DND-41 (cell line): ENCODE results near the gene PPP1R16B.
A peak's percentile ranks its signal among the peaks of the same experiment; 100 is the strongest.

Experiments used
- ATAC-seq: fragments of 200-7000 bp; cut with Tn5 transposase; 3 replicates; pipeline ENCODE4 v1.9.1; 2021; ENCODE audit warnings: low read depth; ENCODE audit not compliant: insufficient read depth
- DNase-seq: peaks from one replicate; pipeline ENCODE4 v3.0.0-alpha.2; 2020
- H2AFZ ChIP-seq: 2 replicates; pipeline ENCODE4 v1.6.0; 2012; ENCODE audit warnings: low read depth, low read length
- H3K27ac ChIP-seq: 2 replicates; pipeline ENCODE4 v1.5.1; 2012; ENCODE audit warnings: low read length, inconsistent platforms
- H3K27me3 ChIP-seq: fragments of 200-600 bp; sonication (generic); 2 replicates; pipeline ENCODE4 v1.6.0; 2012; ENCODE audit warnings: low read length, mild to moderate bottlenecking, inconsistent platforms; ENCODE audit not compliant: insufficient read depth, poor library complexity
- H3K36me3 ChIP-seq: 2 replicates; pipeline ENCODE4 v1.5.1; 2012; ENCODE audit warnings: low read length, inconsistent platforms; ENCODE audit not compliant: insufficient read depth
- H3K4me1 ChIP-seq: 2 replicates; pipeline ENCODE4 v1.5.1; 2012; ENCODE audit warnings: mild to moderate bottlenecking, low read length; ENCODE audit not compliant: insufficient read depth
- H3K4me2 ChIP-seq: 2 replicates; pipeline ENCODE4 v1.6.0; 2012; ENCODE audit warnings: mild to moderate bottlenecking, moderate library complexity, low read length, inconsistent platforms; ENCODE audit not compliant: insufficient read depth
- H3K4me3 ChIP-seq, 2 experiments: fragments of 200-600 bp in 1 of 2; shearing (Covaris generic) in 1 of 2; 2 replicates each; pipeline ENCODE4 v1.5.1; 2012 to 2016; ENCODE audit warnings: inconsistent platforms in 2 of 2, low read length in 2 of 2, mild to moderate bottlenecking in 2 of 2, low read depth in 1 of 2, moderate library complexity in 1 of 2
- H3K79me2 ChIP-seq: 2 replicates; pipeline ENCODE4 v1.6.0; 2012; ENCODE audit warnings: low read length, inconsistent platforms; ENCODE audit not compliant: insufficient read depth
- H3K9ac ChIP-seq: 2 replicates; pipeline ENCODE4 v1.6.0; 2012; ENCODE audit warnings: low read depth, mild to moderate bottlenecking, inconsistent platforms, low read length, moderate library complexity
- H3K9me3 ChIP-seq: 2 replicates; pipeline ENCODE4 v1.5.1; 2012; ENCODE audit warnings: low read length, moderate library complexity, mild to moderate bottlenecking, inconsistent platforms; ENCODE audit not compliant: insufficient read depth, severe bottlenecking
- H4K20me1 ChIP-seq: 2 replicates; pipeline ENCODE4 v1.6.0; 2012; ENCODE audit warnings: low read length; ENCODE audit not compliant: insufficient read depth
- EZH2 ChIP-seq: IDR thresholded peaks from 3 replicates; pipeline ENCODE4 v1.6.1; 2012; ENCODE audit warnings: borderline replicate concordance, low read depth, mild to moderate bottlenecking, moderate library complexity, low read length, inconsistent platforms; ENCODE audit not compliant: severe bottlenecking
- TF ChIP-seq, protein P1 (sequence below): IDR thresholded peaks from 2 replicates; pipeline ENCODE4 v1.5.1; 2012; ENCODE audit warnings: borderline replicate concordance, low read length, moderate library complexity, mild to moderate bottlenecking; ENCODE audit not compliant: poor library complexity, severe bottlenecking; ENCODE audit errors: extremely low read depth

The PPP1R16B gene

DNA sequence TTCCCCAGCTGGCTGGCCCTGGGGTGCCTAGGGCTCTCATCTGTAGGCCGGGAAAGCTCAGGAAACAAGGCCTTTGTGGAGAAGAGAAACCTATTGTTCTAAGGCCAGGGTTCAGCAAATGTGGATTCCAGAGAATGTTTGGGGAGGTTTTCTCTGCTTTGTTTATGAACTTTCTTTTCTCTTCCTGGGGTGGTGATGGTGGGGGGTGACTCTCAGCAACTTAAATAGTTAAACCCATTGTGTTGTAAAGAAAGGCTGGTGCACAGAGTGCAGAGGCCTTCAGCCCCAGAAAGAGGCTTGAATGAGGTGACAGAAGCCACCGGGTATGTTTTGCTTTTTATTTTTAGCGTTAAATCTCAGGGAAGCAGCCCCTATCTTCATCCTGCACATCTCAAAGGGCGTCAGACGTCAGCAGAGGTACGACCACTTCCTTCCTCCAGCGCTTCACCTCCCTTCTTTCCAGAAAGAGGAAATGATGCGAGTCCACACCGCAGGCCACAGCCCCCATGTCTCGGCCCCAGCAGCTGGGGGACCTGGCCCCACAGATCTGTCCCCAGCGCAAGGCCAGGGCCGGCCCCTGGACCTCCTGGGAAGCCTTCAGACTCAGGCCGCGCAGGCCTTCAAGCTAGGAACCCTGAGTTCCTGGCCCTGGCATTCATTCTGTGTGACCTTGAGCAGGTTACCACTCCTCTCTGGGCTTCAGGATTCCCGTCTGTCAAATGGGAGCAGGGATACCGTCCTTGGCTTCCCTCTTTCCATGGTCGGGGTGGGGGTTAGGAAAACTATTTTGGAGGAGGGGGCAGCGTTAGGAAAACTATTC, 605 bp upstream of the PPP1R16B start:
- Histone ChIP-seq H4K20me1 (no peaks in the 10 kb centered on the region), H3K79me2 (no peaks in the 10 kb centered on the region), H3K9ac (peak overlapping the region; percentile 71), H3K9me3 (no peaks in the 10 kb centered on the region), H3K27ac (peak overlapping the region; percentile 91), H3K4me3 (peak overlapping the region; percentile 62 to 68; a peak in 3 of 4 replicates), H2AFZ (peak overlapping the region; percentile 80), H3K27me3 (peaks cover 12% of the 10 kb centered on the region), H3K36me3 (no peaks in the 10 kb centered on the region), H3K4me1 (peaks cover 39% of the 10 kb centered on the region), H3K4me2 (peak overlapping the region; percentile 93)
- ATAC-seq: peak; percentile 77
- peak; percentile 89 for DNase-seq
- TF ChIP-seq EZH2: no peak
- TF ChIP-seq, protein P1, sequence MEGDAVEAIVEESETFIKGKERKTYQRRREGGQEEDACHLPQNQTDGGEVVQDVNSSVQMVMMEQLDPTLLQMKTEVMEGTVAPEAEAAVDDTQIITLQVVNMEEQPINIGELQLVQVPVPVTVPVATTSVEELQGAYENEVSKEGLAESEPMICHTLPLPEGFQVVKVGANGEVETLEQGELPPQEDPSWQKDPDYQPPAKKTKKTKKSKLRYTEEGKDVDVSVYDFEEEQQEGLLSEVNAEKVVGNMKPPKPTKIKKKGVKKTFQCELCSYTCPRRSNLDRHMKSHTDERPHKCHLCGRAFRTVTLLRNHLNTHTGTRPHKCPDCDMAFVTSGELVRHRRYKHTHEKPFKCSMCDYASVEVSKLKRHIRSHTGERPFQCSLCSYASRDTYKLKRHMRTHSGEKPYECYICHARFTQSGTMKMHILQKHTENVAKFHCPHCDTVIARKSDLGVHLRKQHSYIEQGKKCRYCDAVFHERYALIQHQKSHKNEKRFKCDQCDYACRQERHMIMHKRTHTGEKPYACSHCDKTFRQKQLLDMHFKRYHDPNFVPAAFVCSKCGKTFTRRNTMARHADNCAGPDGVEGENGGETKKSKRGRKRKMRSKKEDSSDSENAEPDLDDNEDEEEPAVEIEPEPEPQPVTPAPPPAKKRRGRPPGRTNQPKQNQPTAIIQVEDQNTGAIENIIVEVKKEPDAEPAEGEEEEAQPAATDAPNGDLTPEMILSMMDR: no peak

DNA sequence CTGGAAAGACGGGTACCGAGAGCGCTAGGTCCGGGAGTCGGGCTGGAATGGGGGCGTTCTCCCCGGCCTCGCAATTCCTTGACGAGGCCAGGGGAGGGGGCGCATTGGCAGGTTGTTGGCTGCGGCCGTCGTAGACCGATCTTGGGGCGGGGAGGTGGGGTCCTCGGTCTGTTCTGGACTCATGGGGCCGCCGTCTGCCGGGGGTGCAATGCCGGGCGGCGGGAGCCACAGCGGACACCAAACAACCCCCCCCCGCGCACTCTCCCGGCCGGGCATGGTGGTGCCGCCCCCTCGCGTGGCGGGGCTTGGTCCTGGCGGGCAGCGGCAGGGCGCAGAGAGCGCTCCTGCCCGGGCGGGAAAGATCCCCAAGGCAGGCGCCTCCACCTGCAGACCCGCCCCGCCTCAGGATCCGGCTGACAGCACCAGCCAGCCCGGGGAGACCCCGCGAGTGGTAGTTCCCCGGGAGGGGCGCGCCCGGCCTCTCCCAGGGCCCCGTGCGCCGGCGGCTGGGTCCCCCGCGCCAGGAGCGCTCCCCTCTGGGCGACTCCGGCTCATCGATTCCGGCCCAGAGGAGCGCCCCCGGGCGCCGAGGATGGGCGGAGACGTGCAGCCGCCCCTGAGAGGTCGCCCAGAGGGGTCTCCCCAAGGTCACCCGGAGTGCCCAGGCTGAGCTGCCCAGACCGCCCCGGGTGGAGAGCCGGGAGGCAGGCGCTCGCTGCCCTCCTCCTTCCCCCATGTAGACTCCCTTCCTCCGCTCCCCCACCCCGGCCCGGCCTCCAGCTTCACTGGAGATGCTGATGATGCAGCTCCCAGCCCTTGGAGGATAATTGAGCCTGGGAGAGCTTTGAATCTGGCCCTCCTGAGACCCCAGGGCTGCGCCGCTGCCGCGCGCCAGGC, 709 bp downstream of the PPP1R16B start:
- ATAC-seq (peak; percentile 15), DNase-seq (peak; percentile 56)
- H3K9ac ChIP-seq: peak overlapping the region; percentile 71
- no peaks in the 10 kb centered on the region for H3K79me2 ChIP-seq
- H3K4me2 ChIP-seq: peak overlapping the region; percentile 93
- peak overlapping the region; percentile 91 for H3K27ac ChIP-seq
- no peaks in the 10 kb centered on the region for H3K36me3 ChIP-seq
- peak overlapping the region; percentile 62 to 68 for H3K4me3 ChIP-seq
- peaks cover 12% of the 10 kb centered on the region for H3K27me3 ChIP-seq
- no peaks in the 10 kb centered on the region for H3K9me3 ChIP-seq
- TF ChIP-seq EZH2: no peak
- TF ChIP-seq, protein P1: peak; percentile 36
- no peaks in the 10 kb centered on the region for H4K20me1 ChIP-seq
- H2AFZ ChIP-seq: peak overlapping the region; percentile 80
- H3K4me1 ChIP-seq: peaks cover 39% of the 10 kb centered on the region

DNA sequence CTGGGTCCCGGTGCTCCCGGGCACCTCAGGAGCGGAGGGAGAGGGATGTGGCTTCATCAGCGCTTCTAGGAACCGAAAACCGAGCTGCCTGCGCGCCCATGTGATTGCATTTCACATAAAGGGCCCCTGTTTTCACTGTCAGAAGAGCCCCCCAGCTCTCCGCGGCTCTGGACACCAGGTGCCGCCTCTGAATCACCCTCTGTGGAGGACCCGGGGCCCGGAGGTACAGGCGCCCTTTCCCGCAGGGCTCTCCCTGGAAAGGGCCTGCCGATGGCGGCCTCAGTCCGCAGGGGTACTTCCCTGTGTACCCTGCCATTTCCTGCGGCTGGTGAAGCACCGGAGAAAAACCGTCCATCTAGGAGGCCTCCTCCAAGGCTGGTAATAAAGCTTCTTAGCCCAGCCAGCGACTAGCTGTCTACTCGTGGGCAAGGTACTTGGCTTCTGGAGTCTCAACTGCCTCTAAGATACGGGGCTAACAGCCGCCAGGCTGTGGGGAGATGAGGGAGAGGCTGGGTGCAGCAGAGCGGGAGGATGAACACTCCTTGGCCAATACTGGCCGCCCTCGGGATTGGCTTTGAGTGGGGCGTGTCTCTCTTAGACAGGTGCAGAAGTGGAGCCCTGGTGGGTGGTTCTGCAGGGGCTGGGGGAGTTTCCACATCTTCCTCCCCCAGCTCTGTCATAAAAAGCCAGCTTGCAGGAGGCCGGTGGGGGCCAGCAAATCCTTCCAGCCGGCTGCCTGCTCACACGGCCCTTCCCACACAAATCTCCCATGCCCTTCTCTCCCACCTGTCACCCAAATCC, 1.6 kb downstream of the PPP1R16B start:
- Histone ChIP-seq H3K27me3 (peaks cover 12% of the 10 kb centered on the region), H3K9me3 (no peaks in the 10 kb centered on the region), H3K36me3 (no peaks in the 10 kb centered on the region), H2AFZ (no peak overlapping the region), H3K4me3 (peak overlapping the region in 1 of 2 experiments; percentile 68; a peak in 2 of 4 replicates), H3K4me2 (peak overlapping the region; percentile 93), H3K79me2 (no peaks in the 10 kb centered on the region), H3K9ac (peak overlapping the region; percentile 71; the same call in 1 of the 2 replicates), H3K4me1 (peaks cover 46% of the 10 kb centered on the region), H3K27ac (no peak overlapping the region), H4K20me1 (no peaks in the 10 kb centered on the region)
- TF ChIP-seq EZH2: no peak
- TF ChIP-seq, protein P1: no peak
- DNase-seq: no peak
- no peak for ATAC-seq
